GM12892 (cell line): ENCODE data around the gene SH3GL3.

ENCODE experiments used
- POLR2A ChIP-seq: IDR thresholded peaks from 2 replicates; pipeline ENCODE4 v1.6.1; 2011; ENCODE audit warnings: low read depth, low read length, control low read depth
- POLR2AphosphoS5 ChIP-seq: IDR thresholded peaks from 2 replicates; pipeline ENCODE4 v1.6.1; 2011; ENCODE audit warnings: low read depth, low read length, control low read depth
- TAF1 ChIP-seq: IDR thresholded peaks from 2 replicates; pipeline ENCODE4 v1.6.1; 2011; ENCODE audit warnings: low read depth, mild to moderate bottlenecking, control low read depth, low read length, borderline replicate concordance

GRCh38 chr15:83598031-83598430, 150.9 kb downstream of the SH3GL3 start:
- no peak for TF ChIP-seq POLR2AphosphoS5
- TF ChIP-seq TAF1, result no peak
- no peak for TF ChIP-seq POLR2A
